GM21723 (cell line): ENCODE data around the gene RAB13.

Experiments
- ATAC-seq: cut with Tn5 transposase; IDR thresholded peaks from one replicate; pipeline ENCODE4 v1.9.1; 2021; ENCODE audit warnings: mild to moderate bottlenecking, moderate library complexity; ENCODE audit not compliant: unreplicated experiment

The RAB13 gene

GRCh38 chr1:153978274-153978909, 7.7 kb downstream of the RAB13 start:
- no peak for ATAC-seq

GRCh38 chr1:153977250-153978240, 8.6 kb downstream of the RAB13 start, which contains the start of gene JTB:
Gene JTB (minus strand): TSS chr1:153977674. CDS start chr1:153977252, 422 bp downstream.
- peak; percentile 84 for ATAC-seq

GRCh38 chr1:153976819-153977249, 9.3 kb downstream of the RAB13 start:
- ATAC-seq: peak; percentile 4

- ATAC-seq: no peak
Measured at GRCh38 chr1:153973525-153973924, 12.6 kb downstream of the RAB13 start.

- ATAC-seq: no peak
Measured at GRCh38 chr1:153973071-153973470, 13.1 kb downstream of the RAB13 start.

GRCh38 chr1:153970346-153970745, 15.8 kb downstream of the RAB13 start:
- ATAC-seq: no peak

GRCh38 chr1:153968972-153969371, 17.2 kb downstream of the RAB13 start:
- ATAC-seq: no peak

GRCh38 chr1:153968408-153968807, 17.7 kb downstream of the RAB13 start:
- ATAC-seq: no peak

GRCh38 chr1:153968000-153968363, 18.2 kb downstream of the RAB13 start:
- no peak for ATAC-seq

- ATAC-seq: peak; percentile 64
Measured at GRCh38 chr1:153967107-153967999, 18.8 kb downstream of the RAB13 start, which contains the start of gene CREB3L4. Gene CREB3L4 (plus strand): TSS chr1:153967902. CDS start chr1:153968526, 624 bp downstream.

- peak; percentile 2 for ATAC-seq
Measured at GRCh38 chr1:153963850-153964331, 22.2 kb downstream of the RAB13 start.

- peak; percentile 44 for ATAC-seq
Measured at GRCh38 chr1:153963030-153963849, 22.9 kb downstream of the RAB13 start, which contains the start of gene SLC39A1. Gene SLC39A1 (minus strand): TSS chr1:153963537. CDS start chr1:153962715, 822 bp downstream.

- ATAC-seq: no peak
Measured at GRCh38 chr1:153962088-153963029, 23.8 kb downstream of the RAB13 start.

- ATAC-seq: no peak
Measured at GRCh38 chr1:153961421-153961820, 24.7 kb downstream of the RAB13 start.

- no peak for ATAC-seq
Measured at GRCh38 chr1:153960206-153960605, 25.9 kb downstream of the RAB13 start.

GRCh38 chr1:153959454-153959853, 26.7 kb downstream of the RAB13 start:
- ATAC-seq: no peak

- no peak for ATAC-seq
Measured at GRCh38 chr1:153958961-153959260, 27.2 kb downstream of the RAB13 start.

GRCh38 chr1:153958111-153958960, 27.8 kb downstream of the RAB13 start, which contains the start of gene CRTC2:
Gene CRTC2 (minus strand): TSS chr1:153958612. CDS start chr1:153958497, 115 bp downstream.
- ATAC-seq: peak; percentile 81
